ENCODE results near the gene C11orf65.

DNA sequence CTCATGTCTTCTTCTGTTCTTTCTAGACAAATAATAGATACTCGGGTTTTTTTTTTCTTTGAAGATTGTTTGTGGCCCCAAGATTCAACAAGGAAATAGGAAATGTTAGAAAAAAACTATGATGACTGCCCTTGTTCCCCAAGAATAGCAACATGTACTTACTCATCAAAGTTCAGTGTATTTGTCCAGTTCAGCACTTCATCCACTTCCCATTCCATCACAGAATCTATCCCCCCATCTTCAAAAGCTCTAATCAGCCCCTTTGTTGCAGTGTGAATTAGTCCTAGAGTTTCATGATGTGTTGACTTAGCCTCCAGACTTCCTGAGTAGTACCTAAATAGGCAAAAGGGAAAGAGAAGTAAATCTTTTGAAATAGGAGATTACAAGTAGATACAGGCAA, 74.3 kb downstream of the C11orf65 start:
- TF ChIP-seq ZNF610 (tag by site-specific recombination; IDR thresholded peaks at IDR 0.05; ENCODE audit: borderline replicate concordance) (no peak), ZFHX2 (tag by site-specific recombination; conservative IDR thresholded peaks at IDR 0.05) (no peak), HOXA7 (CRISPR knock-in tag; IDR thresholded peaks at IDR 0.05; ENCODE audit: borderline replicate concordance) (no peak), ZNF701 (tag by site-specific recombination; IDR thresholded peaks at IDR 0.05) (no peak)
- TF ChIP-seq, protein P1, sequence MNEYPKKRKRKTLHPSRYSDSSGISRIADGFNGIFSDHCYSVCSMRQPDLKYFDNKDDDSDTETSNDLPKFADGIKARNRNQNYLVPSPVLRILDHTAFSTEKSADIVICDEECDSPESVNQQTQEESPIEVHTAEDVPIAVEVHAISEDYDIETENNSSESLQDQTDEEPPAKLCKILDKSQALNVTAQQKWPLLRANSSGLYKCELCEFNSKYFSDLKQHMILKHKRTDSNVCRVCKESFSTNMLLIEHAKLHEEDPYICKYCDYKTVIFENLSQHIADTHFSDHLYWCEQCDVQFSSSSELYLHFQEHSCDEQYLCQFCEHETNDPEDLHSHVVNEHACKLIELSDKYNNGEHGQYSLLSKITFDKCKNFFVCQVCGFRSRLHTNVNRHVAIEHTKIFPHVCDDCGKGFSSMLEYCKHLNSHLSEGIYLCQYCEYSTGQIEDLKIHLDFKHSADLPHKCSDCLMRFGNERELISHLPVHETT (tag by site-specific recombination; IDR thresholded peaks at IDR 0.05), result no peak
- TF ChIP-seq, protein P2, sequence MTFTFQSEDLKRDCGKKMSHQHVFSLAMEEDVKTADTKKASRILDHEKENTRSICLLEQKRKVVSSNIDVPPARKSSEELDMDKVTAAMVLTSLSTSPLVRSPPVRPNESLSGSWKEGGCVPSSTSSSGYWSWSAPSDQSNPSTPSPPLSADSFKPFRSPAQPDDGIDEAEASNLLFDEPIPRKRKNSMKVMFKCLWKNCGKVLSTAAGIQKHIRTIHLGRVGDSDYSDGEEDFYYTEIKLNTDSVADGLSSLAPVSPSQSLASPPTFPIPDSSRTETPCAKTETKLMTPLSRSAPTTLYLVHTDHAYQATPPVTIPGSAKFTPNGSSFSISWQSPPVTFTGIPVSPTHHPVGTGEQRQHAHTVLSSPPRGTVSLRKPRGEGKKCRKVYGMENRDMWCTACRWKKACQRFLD (tag by site-specific recombination; IDR thresholded peaks at IDR 0.05), result no peak
- TF ChIP-seq, protein P3, sequence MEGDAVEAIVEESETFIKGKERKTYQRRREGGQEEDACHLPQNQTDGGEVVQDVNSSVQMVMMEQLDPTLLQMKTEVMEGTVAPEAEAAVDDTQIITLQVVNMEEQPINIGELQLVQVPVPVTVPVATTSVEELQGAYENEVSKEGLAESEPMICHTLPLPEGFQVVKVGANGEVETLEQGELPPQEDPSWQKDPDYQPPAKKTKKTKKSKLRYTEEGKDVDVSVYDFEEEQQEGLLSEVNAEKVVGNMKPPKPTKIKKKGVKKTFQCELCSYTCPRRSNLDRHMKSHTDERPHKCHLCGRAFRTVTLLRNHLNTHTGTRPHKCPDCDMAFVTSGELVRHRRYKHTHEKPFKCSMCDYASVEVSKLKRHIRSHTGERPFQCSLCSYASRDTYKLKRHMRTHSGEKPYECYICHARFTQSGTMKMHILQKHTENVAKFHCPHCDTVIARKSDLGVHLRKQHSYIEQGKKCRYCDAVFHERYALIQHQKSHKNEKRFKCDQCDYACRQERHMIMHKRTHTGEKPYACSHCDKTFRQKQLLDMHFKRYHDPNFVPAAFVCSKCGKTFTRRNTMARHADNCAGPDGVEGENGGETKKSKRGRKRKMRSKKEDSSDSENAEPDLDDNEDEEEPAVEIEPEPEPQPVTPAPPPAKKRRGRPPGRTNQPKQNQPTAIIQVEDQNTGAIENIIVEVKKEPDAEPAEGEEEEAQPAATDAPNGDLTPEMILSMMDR (tag by site-specific recombination; IDR thresholded peaks at IDR 0.05), result no peak

Data from HEK293 (cell line).